HCT116 (cell line): ENCODE data around the gene RPTOR. TPM values are rescaled to one million over a fixed set of nuclear protein-coding genes. Genes with fewer than 3 reads are reported as not detected.

Experiments used
- ATAC-seq: fragments of 200-7000 bp; cut with Tn5 transposase; 2 replicates; pipeline ENCODE4 v1.9.1; 2020; ENCODE audit warnings: mild to moderate bottlenecking, moderate library complexity
- BruUV-seq: library from RNA; stranded (reverse); fragments of 400-500 nt; replicated peaks from 2 replicates; lab custom pipeline; 2021; lab: Mats Ljungman, UMichigan
- CTCF ChIA-PET: fragments of 300-600 bp; sonication (Branson Sonifier 250); formaldehyde crosslinking; loops from one replicate; lab custom pipeline; 2021; ENCODE audit warnings: antibody characterized with exemption; lab: Charles Lee
- POLR2A ChIA-PET: fragments of 300-600, 350-600 bp; sonication (Branson Sonifier 250); formaldehyde crosslinking; loops from one replicate; lab custom pipeline; 2021; ENCODE audit warnings: antibody characterized with exemption; lab: Charles Lee
- RAD21 ChIA-PET, 2 experiments: fragments of 300-600 bp; sonication (Branson Sonifier 250); formaldehyde crosslinking; loops; one replicate each; lab custom pipeline; 2023; ENCODE audit warnings: low total read pairs in 2 of 2; ENCODE audit not compliant: uncharacterized antibody in 2 of 2, unreplicated experiment in 2 of 2, low non-redundant PET in 1 of 2; lab: Charles Lee
- DNase-seq: peaks from one replicate; pipeline ENCODE4 v3.0.0-alpha.2; 2010; ENCODE audit warnings: low read depth, low spot score
- H2AFZ ChIP-seq: fragments of 200-600 bp; shearing (Covaris generic), sonication (generic); 2 replicates; pipeline ENCODE4 v1.6.1; 2017; ENCODE audit warnings: low read depth, mixed run types, mixed read lengths, antibody characterized with exemption, low read length; ENCODE audit not compliant: poor library complexity, severe bottlenecking
- H3K27ac ChIP-seq: 2 replicates; pipeline ENCODE4 v1.5.1; 2012; ENCODE audit warnings: low read depth, low read length
- H3K27me3 ChIP-seq: fragments of 200-600 bp; sonication (generic); 2 replicates; pipeline ENCODE4 v1.6.1; 2016; ENCODE audit warnings: mixed run types, low read length, mixed read lengths; ENCODE audit not compliant: insufficient read depth
- H3K36me3 ChIP-seq, 2 experiments: fragments of 200-500 bp in 1 of 2; fragments of 200-600 bp in 1 of 2; sonication (Bioruptor generic) in 1 of 2; sonication (generic) in 1 of 2; 2 replicates each; pipeline versions ENCODE4 v1.5.1 to v1.6.1; 2014 to 2016; ENCODE audit warnings: low read length in 2 of 2, inconsistent platforms in 1 of 2, mixed read lengths in 1 of 2, mixed run types in 1 of 2; ENCODE audit not compliant: insufficient read depth in 2 of 2, control insufficient read depth in 1 of 2
- H3K4me1 ChIP-seq, 2 experiments: fragments of 200-600 bp in 1 of 2; sonication (generic) in 1 of 2; 2 replicates each; pipeline versions ENCODE4 v1.5.1 to v1.6.1; 2012 to 2017; ENCODE audit warnings: low read length in 2 of 2, inconsistent platforms in 1 of 2, mild to moderate bottlenecking in 1 of 2, mixed read lengths in 1 of 2, mixed run types in 1 of 2, moderate library complexity in 1 of 2; ENCODE audit not compliant: insufficient read depth in 2 of 2, control insufficient read depth in 1 of 2
- H3K4me2 ChIP-seq: fragments of 200-600 bp; sonication (generic); 2 replicates; pipeline ENCODE4 v1.6.1; 2017; ENCODE audit warnings: mixed run types, low read length, mixed read lengths
- H3K4me3 ChIP-seq, 2 experiments: fragments of 200-600 bp in 1 of 2; sonication (generic) in 1 of 2; replicated peaks in 1 of 2; 2 replicates each; pipeline ENCODE4 v1.5.1; 2011 to 2016; ENCODE audit warnings: low read length in 2 of 2, control low read depth in 1 of 2, low read depth in 1 of 2, mild to moderate bottlenecking in 1 of 2, mixed read lengths in 1 of 2, mixed run types in 1 of 2
- H3K79me2 ChIP-seq: fragments of 200-600 bp; sonication (generic); 2 replicates; pipeline ENCODE4 v1.6.1; 2017; ENCODE audit warnings: mild to moderate bottlenecking, mixed run types, low read length, moderate library complexity, mixed read lengths; ENCODE audit not compliant: insufficient read depth
- H3K9ac ChIP-seq: fragments of 200-600 bp; sonication (generic); 2 replicates; pipeline ENCODE4 v1.6.1; 2016; ENCODE audit warnings: low read length, mixed read lengths
- H3K9me2 ChIP-seq: fragments of 200-600 bp; sonication (generic), shearing (Covaris generic); 2 replicates; pipeline ENCODE4 v1.6.1; 2017; ENCODE audit warnings: mixed run types, mild to moderate bottlenecking, moderate library complexity; ENCODE audit not compliant: insufficient read depth
- H3K9me3 ChIP-seq, 2 experiments: fragments of 200-500 bp in 1 of 2; fragments of 200-600 bp in 1 of 2; sonication (Bioruptor generic) in 1 of 2; sonication (generic) in 1 of 2; 2 replicates each; pipeline ENCODE4 v1.6.1; 2014 to 2017; ENCODE audit warnings: low read length in 2 of 2, mixed read lengths in 2 of 2, inconsistent platforms in 1 of 2, low read depth in 1 of 2, mild to moderate bottlenecking in 1 of 2, mixed run types in 1 of 2, moderate library complexity in 1 of 2; ENCODE audit not compliant: control insufficient read depth in 1 of 2, insufficient read depth in 1 of 2
- H4K20me1 ChIP-seq: fragments of 200-600 bp; sonication (generic), shearing (Covaris generic); 2 replicates; pipeline ENCODE4 v1.6.1; 2017; ENCODE audit warnings: mixed run types, mild to moderate bottlenecking, moderate library complexity; ENCODE audit not compliant: insufficient read depth
- ATF3 ChIP-seq: IDR thresholded peaks from 2 replicates; pipeline ENCODE4 v1.6.1; 2012
- CBX3 ChIP-seq: IDR thresholded peaks from 2 replicates; pipeline ENCODE4 v1.6.1; 2012; ENCODE audit warnings: low read depth
- CTCF ChIP-seq, 3 experiments: fragments of 200-600 bp in 1 of 3; sonication (generic) in 1 of 3; IDR thresholded peaks in 2 of 3; conservative IDR thresholded peaks in 1 of 3; 2 replicates each; pipeline ENCODE4 v1.5.1; 2012 to 2017; ENCODE audit warnings: low read depth in 2 of 3, low read length in 2 of 3, antibody characterized with exemption in 1 of 3, borderline replicate concordance in 1 of 3, control low read depth in 1 of 3, mild to moderate bottlenecking in 1 of 3, mixed read lengths in 1 of 3, mixed run types in 1 of 3, moderate library complexity in 1 of 3; ENCODE audit not compliant: insufficient read depth in 1 of 3
- ELF1 ChIP-seq: IDR thresholded peaks from 2 replicates; pipeline ENCODE4 v1.6.1; 2012; ENCODE audit warnings: low read depth, borderline replicate concordance
- EZH2 ChIP-seq: fragments of 200-600 bp; sonication (generic); IDR thresholded peaks from 2 replicates; pipeline ENCODE4 v1.6.1; 2017; ENCODE audit warnings: antibody characterized with exemption, mixed run types
- JUND ChIP-seq: IDR thresholded peaks from 2 replicates; pipeline ENCODE4 v1.6.1; 2012
- MAX ChIP-seq: IDR thresholded peaks from 2 replicates; pipeline ENCODE4 v1.6.1; 2012
- POLR2A ChIP-seq: IDR thresholded peaks from 2 replicates; pipeline ENCODE4 v1.7.0; 2011; ENCODE audit warnings: borderline replicate concordance; ENCODE audit not compliant: insufficient read depth, insufficient read length; ENCODE audit errors: extremely low read depth
- RAD21 ChIP-seq: IDR thresholded peaks from 2 replicates; pipeline ENCODE4 v1.6.1; 2012; ENCODE audit warnings: low read depth, mild to moderate bottlenecking
- REST ChIP-seq: IDR thresholded peaks from 2 replicates; pipeline ENCODE4 v1.6.1; 2012; ENCODE audit warnings: low read depth
- SIN3A ChIP-seq: IDR thresholded peaks from 2 replicates; pipeline ENCODE4 v1.6.1; 2012; ENCODE audit warnings: low read depth
- SP1 ChIP-seq: IDR thresholded peaks from 2 replicates; pipeline ENCODE4 v1.6.1; 2012; ENCODE audit warnings: low read depth
- SRF ChIP-seq: IDR thresholded peaks from 2 replicates; pipeline ENCODE4 v1.6.1; 2012; ENCODE audit warnings: low read depth
- TCF7L2 ChIP-seq: IDR thresholded peaks from 2 replicates; pipeline ENCODE4 v1.7.0; 2011; ENCODE audit warnings: borderline replicate concordance, inconsistent platforms; ENCODE audit not compliant: insufficient read depth, insufficient read length; ENCODE audit errors: extremely low read depth
- intact Hi-C: fragments of 100-400 bp; cut with micrococcal nuclease; formaldehyde crosslinking; loops from 2 replicates; pipeline ENCODE4 v1.10.0; 2022
- total RNA-seq: library from RNA; stranded (reverse); gene quantifications from one replicate; pipeline ENCODE4 v1.2.1, GENCODE V29; 2021; ENCODE audit not compliant: unreplicated experiment

RPTOR gene
- total RNA-seq, 1 experiment from 2014 or later = 69.5 TPM

GRCh38 chr17:80793851-80794267 is 249.2 kb downstream of the RPTOR start (continued):
- TF ChIP-seq MAX = no peak
- no peak for TF ChIP-seq EZH2
- no peak for TF ChIP-seq CTCF (IDR thresholded peaks at IDR 0.05 in 2 of 3, conservative IDR thresholded peaks at IDR 0.05 in 1 of 3; ENCODE audit: borderline replicate concordance in 1 of 3, insufficient read depth in 1 of 3, low read depth in 2 of 3, low read length in 2 of 3)

GRCh38 chr17:80794281-80795089 is 249.8 kb downstream of the RPTOR start:
- no peak for DNase-seq
- no peak overlapping the region for H3K27ac ChIP-seq
- H3K9me3 ChIP-seq = no peaks in the 10 kb centered on the region
- H3K79me2 ChIP-seq = peaks cover 2% of the 10 kb centered on the region; the same call in 1 of the 2 replicates
- H2AFZ ChIP-seq = no peak overlapping the region
- no peak overlapping the region for H3K4me2 ChIP-seq
- intact Hi-C loops = no loop called here
- H3K27me3 ChIP-seq = no peaks in the 10 kb centered on the region
- H3K4me1 ChIP-seq = peaks cover 34 to 53% of the 10 kb centered on the region in 2 experiments
- TSS peak; percentile 22 for BruUV-seq
- ChIA-PET RAD21 (no interaction called here), CTCF (no interaction called here), POLR2A (no interaction called here)
- no peak for ATAC-seq
- H3K9ac ChIP-seq = no peak overlapping the region
- H4K20me1 ChIP-seq = no peaks in the 10 kb centered on the region
- no peaks in the 10 kb centered on the region for H3K9me2 ChIP-seq
- H3K36me3 ChIP-seq = 0 out of 4 replicates have a peak, but pooled peaks cover 0 to 4% of the 10 kb centered on the region in 2 experiments
- TF ChIP-seq EZH2 (no peak), ELF1 (no peak), ATF3 (no peak), RAD21 (no peak), TCF7L2 (no peak), SIN3A (no peak), JUND (no peak), REST (no peak), CBX3 (no peak), SP1 (no peak), POLR2A (no peak), SRF (no peak)
- TF ChIP-seq, all 23 proteins: peak for 0
- no peak overlapping the region for H3K4me3 ChIP-seq
